Amygdala (tissue), 56 donors: ENCODE measurements around the gene PLB1.
"Not testable (repeated sequence)": the region's sequence is repeated elsewhere in the genome, so short reads cannot be mapped to it uniquely, and the experiment has no call there.

Experiments
- DNase-seq, 56 donors: peaks; one replicate each; lab custom pipeline; 2025; lab: John Stamatoyannopoulos, UW

PLB1 gene

GRCh38 chr2:28463211-28463816 is 32.5 kb upstream of the PLB1 start:
- no peak for DNase-seq

- no peak for DNase-seq
These were observed 32.0 kb upstream of the PLB1 start for GRCh38 chr2:28463893-28464292.

DNA sequence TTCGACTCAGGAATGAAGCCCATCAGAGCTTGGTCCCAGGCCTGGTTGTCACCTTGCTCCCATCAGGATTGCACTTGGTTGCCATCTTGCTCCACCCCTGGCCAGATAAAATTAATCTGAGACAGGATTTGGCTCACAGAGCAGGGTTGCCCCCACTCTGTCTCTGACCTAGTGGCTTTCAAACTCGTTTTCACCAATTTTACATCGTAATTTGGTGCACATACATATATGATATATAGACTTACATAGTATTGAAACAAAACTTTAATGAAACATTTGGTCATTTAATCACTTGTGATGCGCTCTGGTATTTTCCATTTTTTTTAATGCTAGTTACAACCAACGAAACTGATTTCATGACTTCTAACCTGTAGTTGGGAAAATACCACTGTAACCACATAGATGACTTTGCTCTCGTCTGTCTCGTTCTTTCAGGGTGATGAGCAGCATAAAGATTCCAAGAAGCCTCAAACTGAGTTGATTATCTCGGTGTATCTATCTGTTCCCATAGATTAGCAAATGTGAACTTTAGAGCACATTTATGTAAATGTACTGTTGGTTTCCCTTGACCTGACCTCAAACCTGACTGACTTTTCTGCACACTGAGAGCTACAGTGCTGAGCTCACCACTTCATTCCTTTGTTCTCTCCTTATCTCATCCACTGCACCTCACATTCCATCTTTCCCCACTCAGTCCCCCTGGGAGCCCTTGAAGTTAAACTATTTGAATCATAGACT is 30.5 kb upstream of the PLB1 start:
- no peak for DNase-seq

GRCh38 chr2:28469304-28469703 is 26.6 kb upstream of the PLB1 start:
- peak in 2 of 56 donors; percentile 1 to 2 for DNase-seq

DNA sequence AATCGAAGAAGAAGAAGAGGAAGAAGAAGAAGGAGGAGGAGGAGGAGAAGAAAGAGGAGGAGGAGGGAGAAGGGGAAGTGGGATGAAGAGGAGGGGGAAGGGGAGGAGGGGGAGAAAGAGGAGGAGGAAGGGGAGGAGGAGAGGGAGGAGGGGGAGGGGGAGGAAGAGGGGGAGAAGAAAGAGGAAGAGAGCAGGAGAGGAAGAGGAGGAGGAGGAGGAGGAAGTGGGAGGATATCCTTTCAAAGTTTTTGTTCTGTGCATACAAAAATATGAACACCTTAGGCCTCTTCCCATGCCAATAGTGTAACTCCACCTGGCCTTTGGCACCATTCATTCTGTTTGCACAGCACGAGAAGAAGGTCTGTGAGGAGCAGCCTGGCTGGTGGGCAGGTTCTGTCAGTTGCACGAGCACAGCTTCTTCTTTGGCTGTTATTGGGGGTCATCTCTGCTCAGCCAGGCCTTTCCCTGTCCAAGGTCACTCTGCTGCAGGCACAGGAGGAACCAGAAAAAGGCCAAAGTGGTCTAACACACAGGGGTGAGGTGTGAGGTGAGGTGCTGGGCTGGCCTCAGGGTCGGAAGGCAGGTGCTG is 25.8 kb upstream of the PLB1 start:
- no peak for DNase-seq

DNA sequence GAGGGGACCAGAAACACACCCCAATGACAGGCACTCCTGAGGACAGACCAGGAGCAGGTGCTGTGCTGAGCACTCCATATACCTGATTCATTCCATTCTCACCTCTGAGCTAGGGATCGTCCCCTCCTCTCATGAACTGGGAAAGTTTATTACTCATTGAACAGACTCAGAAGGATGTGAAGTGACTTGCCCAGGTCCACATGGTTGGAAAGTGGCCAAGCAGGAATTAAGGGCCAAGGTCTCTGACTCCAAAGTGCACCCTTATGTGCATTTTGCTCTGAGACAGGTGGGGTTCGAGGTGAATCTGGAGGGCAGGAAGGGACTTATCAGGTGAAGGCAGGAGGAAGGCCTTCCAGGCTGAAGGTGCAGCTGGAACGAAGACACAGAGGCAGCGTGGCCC is 25.1 kb upstream of the PLB1 start:
- DNase-seq: no peak

DNA sequence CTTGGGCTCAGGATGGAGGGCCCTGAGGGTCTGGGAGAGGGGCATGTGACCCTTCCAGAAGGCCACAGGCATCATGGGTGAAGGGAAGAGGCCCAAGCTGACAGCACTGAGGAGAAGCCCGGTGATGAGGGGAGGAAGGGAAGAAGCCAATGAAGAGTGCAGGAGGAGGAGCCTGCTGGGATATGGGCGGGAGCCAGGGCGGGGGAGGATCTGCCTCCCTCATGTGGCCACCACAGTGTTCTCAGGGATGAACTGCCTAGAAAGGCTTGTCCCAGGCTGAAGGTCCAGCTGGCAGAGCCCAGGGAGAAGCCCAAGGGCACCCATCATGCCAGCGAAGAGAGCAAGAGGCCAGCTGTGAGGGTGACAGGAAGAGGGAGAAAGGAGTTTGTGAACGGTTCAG is 24.6 kb upstream of the PLB1 start:
- no peak for DNase-seq

DNA sequence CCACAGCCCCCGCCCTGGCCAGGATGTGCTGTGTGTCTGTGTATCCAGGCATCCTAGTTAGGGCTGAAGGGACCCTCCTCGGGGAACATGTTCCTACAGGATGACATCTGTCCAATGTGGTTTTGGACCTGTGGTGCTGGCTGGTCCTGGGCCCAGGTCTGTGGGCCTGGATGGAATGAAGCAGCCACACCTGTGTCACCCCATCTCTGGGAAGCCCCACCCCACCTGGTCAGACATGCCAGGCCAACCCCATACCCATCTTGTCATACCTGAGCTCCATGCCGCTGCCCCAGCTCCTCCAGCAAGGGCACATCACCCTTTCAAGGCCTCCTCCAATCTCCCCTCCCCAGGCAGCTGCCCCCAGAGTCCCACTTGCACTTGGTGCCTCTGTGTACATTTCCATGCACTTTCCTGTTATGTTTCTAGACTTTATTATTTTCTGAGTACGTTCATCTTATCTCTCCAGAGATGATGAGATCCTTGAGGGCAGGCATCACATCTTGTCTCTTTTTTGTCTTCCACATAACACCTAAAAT is 24.1 kb upstream of the PLB1 start:
- no peak for DNase-seq

DNA sequence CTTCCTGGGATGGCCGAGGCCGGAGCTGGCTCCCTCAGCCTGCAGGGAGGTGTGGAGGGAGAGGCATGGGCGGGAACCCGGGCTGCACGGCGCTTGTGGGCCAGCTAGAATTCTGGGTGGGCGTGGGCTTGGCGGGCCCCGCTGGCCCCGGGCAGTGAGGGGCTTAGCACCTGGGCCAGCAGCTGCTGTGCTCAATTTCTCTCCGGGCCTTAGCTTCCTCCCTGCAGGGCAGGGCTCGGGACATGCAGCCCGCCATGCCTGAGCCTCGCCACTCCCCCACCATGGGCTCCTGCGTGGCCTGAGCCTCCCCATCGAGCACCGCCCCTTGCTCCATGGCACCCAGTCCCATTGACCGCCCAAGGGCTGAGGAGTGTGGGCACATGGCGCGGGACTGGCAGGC is 23.2 kb upstream of the PLB1 start:
- DNase-seq: not testable (repeated sequence)

DNA sequence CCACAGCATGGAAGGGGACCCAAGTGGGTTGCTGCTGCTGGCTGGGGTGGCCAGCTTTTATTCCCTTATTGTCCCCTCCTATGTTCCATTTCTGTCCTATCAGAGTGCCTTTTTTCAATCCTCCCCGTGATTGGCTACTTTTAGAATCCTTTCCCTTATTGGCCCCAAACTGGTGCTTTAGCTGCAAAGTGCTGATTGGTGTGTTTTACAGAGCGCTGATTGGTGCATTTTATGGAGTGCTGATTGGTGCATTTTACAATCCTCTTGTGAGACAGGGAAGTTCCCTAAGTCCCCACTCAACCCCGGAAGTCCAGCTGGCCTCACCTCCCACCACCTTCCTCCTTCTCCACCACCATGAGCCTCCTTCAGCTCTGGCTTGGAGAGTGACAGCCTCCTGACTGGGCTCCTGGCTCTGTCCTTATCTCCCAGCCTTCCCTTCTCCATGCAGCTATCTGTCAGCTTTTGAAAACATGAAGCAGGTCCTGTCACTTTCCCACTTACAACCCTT is 20.7 kb upstream of the PLB1 start:
- no peak for DNase-seq

GRCh38 chr2:28477087-28477486 is 18.8 kb upstream of the PLB1 start:
- no peak for DNase-seq

DNA sequence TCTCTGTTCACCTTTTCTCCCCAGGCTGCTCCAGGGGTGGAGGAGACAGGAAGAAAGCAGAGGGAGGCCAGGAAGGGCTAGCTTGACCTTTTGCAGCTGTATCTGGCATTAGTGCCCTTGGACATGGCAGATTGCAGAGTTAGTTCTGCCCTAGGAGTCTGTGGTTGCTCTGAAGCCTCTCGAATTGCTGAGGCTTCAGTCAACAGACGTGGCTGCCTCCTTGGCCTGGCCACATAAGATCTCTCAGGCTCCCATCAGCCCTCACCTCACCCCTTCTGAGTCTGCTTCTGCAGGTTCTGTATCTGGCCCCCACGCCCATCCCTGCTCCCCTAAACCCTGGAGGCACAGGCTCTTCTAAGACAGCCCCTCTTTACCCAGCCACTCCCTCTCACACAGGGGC is 18.2 kb upstream of the PLB1 start:
- DNase-seq: no peak

GRCh38 chr2:28480403-28481049 is 15.3 kb upstream of the PLB1 start:
- no peak for DNase-seq

DNA sequence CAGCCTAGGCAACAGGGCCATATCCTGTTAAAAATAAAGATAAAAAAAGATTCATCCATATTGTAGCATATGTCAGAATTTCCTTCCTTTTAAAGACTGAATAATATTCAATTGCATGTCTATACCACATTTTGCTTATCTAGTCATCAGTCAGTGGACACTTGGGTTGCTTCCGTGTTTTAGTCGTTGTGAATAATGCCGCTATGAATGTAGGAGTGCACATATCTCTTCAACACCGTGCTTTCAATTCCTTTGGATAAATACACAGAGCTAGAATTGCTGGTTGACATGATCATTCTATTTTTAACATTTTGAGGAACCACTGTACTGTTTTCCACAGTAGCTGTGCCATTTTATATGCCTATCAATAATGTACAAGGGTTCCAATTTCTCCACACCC is 14.0 kb upstream of the PLB1 start:
- DNase-seq: no peak

GRCh38 chr2:28484835-28485234 is 11.0 kb upstream of the PLB1 start:
- DNase-seq: no peak

DNA sequence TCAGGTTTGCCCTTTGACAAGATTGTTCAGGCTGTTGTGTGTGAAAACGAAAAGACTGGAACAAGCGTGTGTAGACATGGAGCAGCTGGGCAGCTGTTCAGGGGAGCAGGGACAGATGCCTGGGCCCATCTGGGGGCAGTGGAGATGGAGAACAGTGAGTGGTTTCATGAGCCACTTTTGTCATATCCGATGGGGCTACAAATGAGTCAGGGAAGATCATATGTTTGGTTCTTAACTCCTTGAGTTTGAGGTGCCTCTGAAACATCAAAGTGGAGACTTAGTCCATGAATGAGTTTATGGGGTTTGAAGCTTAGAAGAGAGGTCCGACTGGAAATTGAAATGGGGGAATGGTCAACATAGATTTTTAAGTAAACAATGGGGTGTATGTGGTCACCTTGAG is 9.3 kb upstream of the PLB1 start:
- DNase-seq: no peak

GRCh38 chr2:28487258-28487657 is 8.6 kb upstream of the PLB1 start:
- DNase-seq: no peak

DNA sequence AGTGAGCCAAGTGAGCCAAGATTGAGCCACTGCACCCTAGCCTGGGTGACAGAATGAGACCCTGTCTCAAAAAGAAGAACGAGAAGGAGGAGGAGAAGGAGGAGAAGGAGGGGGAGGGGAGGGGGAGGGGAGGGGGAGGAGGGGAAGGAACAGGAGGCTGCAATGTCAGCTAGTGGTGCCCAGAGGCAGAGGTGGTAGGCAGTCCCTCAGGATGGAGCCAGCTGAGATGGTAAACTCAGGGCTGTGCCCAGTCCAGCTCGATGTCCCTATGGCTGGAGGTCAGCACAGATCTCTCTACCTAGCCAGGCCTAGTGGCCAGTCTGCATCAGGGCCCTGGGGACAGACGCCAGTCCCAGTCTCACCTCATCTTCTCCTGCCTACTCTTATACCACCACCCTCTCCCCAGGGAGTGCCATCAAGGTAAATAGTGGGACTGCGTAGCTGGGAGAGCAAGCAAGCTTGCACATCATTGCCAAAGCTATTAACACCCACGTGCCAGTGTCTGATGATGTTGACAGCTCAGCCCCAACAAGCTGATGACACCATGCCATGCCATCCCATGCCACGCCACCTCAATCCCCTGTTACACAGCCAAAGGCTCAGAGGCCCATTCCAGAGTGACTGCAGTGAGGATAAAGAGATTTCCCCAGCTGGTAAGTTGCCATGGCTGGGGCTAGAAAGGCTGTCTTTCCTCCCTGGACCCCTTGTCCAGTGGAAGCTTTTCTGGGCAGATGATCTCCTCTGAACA is 7.6 kb upstream of the PLB1 start:
- DNase-seq: no peak

GRCh38 chr2:28488858-28489575 is 6.8 kb upstream of the PLB1 start:
- no peak for DNase-seq

GRCh38 chr2:28490558-28490957 is 5.3 kb upstream of the PLB1 start:
- DNase-seq: no peak
